ENCODE results near the gene CFAP52.

- TF ChIP-seq, protein P1, sequence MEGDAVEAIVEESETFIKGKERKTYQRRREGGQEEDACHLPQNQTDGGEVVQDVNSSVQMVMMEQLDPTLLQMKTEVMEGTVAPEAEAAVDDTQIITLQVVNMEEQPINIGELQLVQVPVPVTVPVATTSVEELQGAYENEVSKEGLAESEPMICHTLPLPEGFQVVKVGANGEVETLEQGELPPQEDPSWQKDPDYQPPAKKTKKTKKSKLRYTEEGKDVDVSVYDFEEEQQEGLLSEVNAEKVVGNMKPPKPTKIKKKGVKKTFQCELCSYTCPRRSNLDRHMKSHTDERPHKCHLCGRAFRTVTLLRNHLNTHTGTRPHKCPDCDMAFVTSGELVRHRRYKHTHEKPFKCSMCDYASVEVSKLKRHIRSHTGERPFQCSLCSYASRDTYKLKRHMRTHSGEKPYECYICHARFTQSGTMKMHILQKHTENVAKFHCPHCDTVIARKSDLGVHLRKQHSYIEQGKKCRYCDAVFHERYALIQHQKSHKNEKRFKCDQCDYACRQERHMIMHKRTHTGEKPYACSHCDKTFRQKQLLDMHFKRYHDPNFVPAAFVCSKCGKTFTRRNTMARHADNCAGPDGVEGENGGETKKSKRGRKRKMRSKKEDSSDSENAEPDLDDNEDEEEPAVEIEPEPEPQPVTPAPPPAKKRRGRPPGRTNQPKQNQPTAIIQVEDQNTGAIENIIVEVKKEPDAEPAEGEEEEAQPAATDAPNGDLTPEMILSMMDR (optimal IDR thresholded peaks at IDR 0.05 in 1 of 3, IDR thresholded peaks at IDR 0.05 in 1 of 3, conservative IDR thresholded peaks at IDR 0.05 in 1 of 3; ENCODE audit: extremely low read depth in 1 of 3, insufficient read depth in 2 of 3, low read length in 3 of 3), result no peak
- no peak for TF ChIP-seq EZH2 (IDR thresholded peaks at IDR 0.05; ENCODE audit: low read length)
Measured at GRCh38 chr17:9566067-9566466, 10.4 kb upstream of the CFAP52 start.
